ENCODE measurements around the gene SHBG. TPM values are rescaled to one million over a fixed set of nuclear protein-coding genes. Genes with fewer than 3 reads are reported as not detected.

The SHBG gene
- total and polyA plus RNA-seq, 2 experiments from 2014 or later = 0.38 to 0.48 TPM

GRCh38 chr17:7655541-7655840 lies 25.6 kb downstream of the SHBG start:
- H3K36me3 ChIP-seq (ENCODE audit: insufficient read depth) = no peaks in the 10 kb centered on the region
- peaks cover 41% of the 10 kb centered on the region for H3K4me1 Mint-ChIP-seq
- no peak for ATAC-seq

More at GRCh38 chr17:7655541-7655840, 25.6 kb downstream of the SHBG start:
- Histone ChIP-seq H3K9me2 (ENCODE audit: insufficient read depth) (no peaks in the 10 kb centered on the region; the same call in 1 of the 2 replicates), H3K27me3 (ENCODE audit: insufficient read depth) (peaks cover 20% of the 10 kb centered on the region), H3K79me2 (replicated peaks; ENCODE audit: insufficient read depth) (no peaks in the 10 kb centered on the region), H3K4me3 (no peak overlapping the region), H3K27ac (ENCODE audit: low read depth) (no peak overlapping the region), H3K4me2 (no peak overlapping the region), H3F3A (replicated peaks; ENCODE audit: low read depth) (peaks cover 10% of the 10 kb centered on the region), H4K20me1 (replicated peaks; ENCODE audit: insufficient read depth) (no peaks in the 10 kb centered on the region), H2AFZ (no peak overlapping the region), H3K4me1 (ENCODE audit: insufficient read depth) (peaks cover 25% of the 10 kb centered on the region)
- Mint-ChIP-seq H3K9me3 (peaks cover 2% of the 10 kb centered on the region; the same call in 2 of the 3 replicates), H3K27ac (0 out of 2 replicates have a peak overlapping the region, but pooled peaks have one; percentile 95), H3K36me3 (ENCODE audit: low read depth) (peaks cover 34% of the 10 kb centered on the region), H3K27me3 (ENCODE audit: insufficient read depth, low read depth, poor library complexity) (peaks cover 29% of the 10 kb centered on the region), H3K4me3 (no peak overlapping the region)
- no peak for DNase-seq (ENCODE audit: low spot score)
- TF ChIP-seq EZH2 (IDR thresholded peaks at IDR 0.05; ENCODE audit: low read depth, unreplicated experiment) (no peak), ETS1 (IDR thresholded peaks at IDR 0.05) (no peak), STAT1 (IDR thresholded peaks at IDR 0.05; ENCODE audit: unreplicated experiment) (no peak), EZH2phosphoT487 (IDR thresholded peaks at IDR 0.05; ENCODE audit: unreplicated experiment) (no peak), ZNF114 (CRISPR knock-in tag; IDR thresholded peaks at IDR 0.05) (no peak), JUNB (IDR thresholded peaks at IDR 0.05; ENCODE audit: unreplicated experiment) (no peak), ZNF331 (CRISPR knock-in tag; IDR thresholded peaks at IDR 0.05; ENCODE audit: low read depth) (no peak), CREB1 (CRISPR knock-in tag; IDR thresholded peaks at IDR 0.05; ENCODE audit: low read depth) (no peak), NANOG (IDR thresholded peaks at IDR 0.05; ENCODE audit: borderline replicate concordance) (no peak), POLR2AphosphoS5 (IDR thresholded peaks at IDR 0.05; ENCODE audit: low read depth) (no peak)
- TF ChIP-seq, protein P1, sequence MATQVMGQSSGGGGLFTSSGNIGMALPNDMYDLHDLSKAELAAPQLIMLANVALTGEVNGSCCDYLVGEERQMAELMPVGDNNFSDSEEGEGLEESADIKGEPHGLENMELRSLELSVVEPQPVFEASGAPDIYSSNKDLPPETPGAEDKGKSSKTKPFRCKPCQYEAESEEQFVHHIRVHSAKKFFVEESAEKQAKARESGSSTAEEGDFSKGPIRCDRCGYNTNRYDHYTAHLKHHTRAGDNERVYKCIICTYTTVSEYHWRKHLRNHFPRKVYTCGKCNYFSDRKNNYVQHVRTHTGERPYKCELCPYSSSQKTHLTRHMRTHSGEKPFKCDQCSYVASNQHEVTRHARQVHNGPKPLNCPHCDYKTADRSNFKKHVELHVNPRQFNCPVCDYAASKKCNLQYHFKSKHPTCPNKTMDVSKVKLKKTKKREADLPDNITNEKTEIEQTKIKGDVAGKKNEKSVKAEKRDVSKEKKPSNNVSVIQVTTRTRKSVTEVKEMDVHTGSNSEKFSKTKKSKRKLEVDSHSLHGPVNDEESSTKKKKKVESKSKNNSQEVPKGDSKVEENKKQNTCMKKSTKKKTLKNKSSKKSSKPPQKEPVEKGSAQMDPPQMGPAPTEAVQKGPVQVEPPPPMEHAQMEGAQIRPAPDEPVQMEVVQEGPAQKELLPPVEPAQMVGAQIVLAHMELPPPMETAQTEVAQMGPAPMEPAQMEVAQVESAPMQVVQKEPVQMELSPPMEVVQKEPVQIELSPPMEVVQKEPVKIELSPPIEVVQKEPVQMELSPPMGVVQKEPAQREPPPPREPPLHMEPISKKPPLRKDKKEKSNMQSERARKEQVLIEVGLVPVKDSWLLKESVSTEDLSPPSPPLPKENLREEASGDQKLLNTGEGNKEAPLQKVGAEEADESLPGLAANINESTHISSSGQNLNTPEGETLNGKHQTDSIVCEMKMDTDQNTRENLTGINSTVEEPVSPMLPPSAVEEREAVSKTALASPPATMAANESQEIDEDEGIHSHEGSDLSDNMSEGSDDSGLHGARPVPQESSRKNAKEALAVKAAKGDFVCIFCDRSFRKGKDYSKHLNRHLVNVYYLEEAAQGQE (IDR thresholded peaks at IDR 0.05; ENCODE audit: unreplicated experiment) = no peak
- TF ChIP-seq, protein P2, sequence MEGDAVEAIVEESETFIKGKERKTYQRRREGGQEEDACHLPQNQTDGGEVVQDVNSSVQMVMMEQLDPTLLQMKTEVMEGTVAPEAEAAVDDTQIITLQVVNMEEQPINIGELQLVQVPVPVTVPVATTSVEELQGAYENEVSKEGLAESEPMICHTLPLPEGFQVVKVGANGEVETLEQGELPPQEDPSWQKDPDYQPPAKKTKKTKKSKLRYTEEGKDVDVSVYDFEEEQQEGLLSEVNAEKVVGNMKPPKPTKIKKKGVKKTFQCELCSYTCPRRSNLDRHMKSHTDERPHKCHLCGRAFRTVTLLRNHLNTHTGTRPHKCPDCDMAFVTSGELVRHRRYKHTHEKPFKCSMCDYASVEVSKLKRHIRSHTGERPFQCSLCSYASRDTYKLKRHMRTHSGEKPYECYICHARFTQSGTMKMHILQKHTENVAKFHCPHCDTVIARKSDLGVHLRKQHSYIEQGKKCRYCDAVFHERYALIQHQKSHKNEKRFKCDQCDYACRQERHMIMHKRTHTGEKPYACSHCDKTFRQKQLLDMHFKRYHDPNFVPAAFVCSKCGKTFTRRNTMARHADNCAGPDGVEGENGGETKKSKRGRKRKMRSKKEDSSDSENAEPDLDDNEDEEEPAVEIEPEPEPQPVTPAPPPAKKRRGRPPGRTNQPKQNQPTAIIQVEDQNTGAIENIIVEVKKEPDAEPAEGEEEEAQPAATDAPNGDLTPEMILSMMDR (conservative IDR thresholded peaks at IDR 0.05; ENCODE audit: low read depth in 2 of 2) = no peak
- TF ChIP-seq, protein P3, sequence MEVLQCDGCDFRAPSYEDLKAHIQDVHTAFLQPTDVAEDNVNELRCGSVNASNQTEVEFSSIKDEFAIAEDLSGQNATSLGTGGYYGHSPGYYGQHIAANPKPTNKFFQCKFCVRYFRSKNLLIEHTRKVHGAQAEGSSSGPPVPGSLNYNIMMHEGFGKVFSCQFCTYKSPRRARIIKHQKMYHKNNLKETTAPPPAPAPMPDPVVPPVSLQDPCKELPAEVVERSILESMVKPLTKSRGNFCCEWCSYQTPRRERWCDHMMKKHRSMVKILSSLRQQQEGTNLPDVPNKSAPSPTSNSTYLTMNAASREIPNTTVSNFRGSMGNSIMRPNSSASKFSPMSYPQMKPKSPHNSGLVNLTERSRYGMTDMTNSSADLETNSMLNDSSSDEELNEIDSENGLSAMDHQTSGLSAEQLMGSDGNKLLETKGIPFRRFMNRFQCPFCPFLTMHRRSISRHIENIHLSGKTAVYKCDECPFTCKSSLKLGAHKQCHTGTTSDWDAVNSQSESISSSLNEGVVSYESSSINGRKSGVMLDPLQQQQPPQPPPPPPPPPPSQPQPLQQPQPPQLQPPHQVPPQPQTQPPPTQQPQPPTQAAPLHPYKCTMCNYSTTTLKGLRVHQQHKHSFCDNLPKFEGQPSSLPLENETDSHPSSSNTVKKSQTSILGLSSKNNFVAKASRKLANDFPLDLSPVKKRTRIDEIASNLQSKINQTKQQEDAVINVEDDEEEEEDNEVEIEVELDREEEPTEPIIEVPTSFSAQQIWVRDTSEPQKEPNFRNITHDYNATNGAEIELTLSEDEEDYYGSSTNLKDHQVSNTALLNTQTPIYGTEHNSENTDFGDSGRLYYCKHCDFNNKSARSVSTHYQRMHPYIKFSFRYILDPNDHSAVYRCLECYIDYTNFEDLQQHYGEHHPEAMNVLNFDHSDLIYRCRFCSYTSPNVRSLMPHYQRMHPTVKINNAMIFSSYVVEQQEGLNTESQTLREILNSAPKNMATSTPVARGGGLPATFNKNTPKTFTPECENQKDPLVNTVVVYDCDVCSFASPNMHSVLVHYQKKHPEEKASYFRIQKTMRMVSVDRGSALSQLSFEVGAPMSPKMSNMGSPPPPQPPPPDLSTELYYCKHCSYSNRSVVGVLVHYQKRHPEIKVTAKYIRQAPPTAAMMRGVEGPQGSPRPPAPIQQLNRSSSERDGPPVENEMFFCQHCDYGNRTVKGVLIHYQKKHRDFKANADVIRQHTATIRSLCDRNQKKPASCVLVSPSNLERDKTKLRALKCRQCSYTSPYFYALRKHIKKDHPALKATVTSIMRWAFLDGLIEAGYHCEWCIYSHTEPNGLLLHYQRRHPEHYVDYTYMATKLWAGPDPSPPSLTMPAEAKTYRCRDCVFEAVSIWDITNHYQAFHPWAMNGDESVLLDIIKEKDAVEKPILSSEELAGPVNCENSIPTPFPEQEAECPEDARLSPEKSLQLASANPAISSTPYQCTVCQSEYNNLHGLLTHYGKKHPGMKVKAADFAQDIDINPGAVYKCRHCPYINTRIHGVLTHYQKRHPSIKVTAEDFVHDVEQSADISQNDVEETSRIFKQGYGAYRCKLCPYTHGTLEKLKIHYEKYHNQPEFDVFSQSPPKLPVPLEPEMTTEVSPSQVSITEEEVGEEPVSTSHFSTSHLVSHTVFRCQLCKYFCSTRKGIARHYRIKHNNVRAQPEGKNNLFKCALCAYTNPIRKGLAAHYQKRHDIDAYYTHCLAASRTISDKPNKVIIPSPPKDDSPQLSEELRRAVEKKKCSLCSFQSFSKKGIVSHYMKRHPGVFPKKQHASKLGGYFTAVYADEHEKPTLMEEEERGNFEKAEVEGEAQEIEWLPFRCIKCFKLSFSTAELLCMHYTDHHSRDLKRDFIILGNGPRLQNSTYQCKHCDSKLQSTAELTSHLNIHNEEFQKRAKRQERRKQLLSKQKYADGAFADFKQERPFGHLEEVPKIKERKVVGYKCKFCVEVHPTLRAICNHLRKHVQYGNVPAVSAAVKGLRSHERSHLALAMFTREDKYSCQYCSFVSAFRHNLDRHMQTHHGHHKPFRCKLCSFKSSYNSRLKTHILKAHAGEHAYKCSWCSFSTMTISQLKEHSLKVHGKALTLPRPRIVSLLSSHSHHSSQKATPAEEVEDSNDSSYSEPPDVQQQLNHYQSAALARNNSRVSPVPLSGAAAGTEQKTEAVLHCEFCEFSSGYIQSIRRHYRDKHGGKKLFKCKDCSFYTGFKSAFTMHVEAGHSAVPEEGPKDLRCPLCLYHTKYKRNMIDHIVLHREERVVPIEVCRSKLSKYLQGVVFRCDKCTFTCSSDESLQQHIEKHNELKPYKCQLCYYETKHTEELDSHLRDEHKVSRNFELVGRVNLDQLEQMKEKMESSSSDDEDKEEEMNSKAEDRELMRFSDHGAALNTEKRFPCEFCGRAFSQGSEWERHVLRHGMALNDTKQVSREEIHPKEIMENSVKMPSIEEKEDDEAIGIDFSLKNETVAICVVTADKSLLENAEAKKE (CRISPR knock-in tag; IDR thresholded peaks at IDR 0.05) = no peak

Data from GM23338 (cell line).